SJCRH30 (cell line): ENCODE measurements around the gene CHST4. TPM values are rescaled to one million over a fixed set of nuclear protein-coding genes. Genes with fewer than 3 reads are reported as not detected.
"Not testable (repeated sequence)": the region's sequence is repeated elsewhere in the genome, so short reads cannot be mapped to it uniquely, and the experiment has no call there.

Source experiments
- DNase-seq, 2 experiments: peaks; one replicate each; pipeline ENCODE4 v3.0.0-alpha.2; 2015 to 2020
- H3K27ac ChIP-seq: fragments of 250-450 bp; sonication (Bioruptor Pico); 2 replicates; pipeline ENCODE4 v1.5.1; 2020; ENCODE audit warnings: mild to moderate bottlenecking, moderate library complexity
- H3K27me3 ChIP-seq: fragments of 250-450 bp; sonication (Bioruptor Pico); 2 replicates; pipeline ENCODE4 v1.5.1; 2020; ENCODE audit warnings: mild to moderate bottlenecking, moderate library complexity
- H3K36me3 ChIP-seq: fragments of 250-450 bp; sonication (Bioruptor Pico); 2 replicates; pipeline ENCODE4 v1.5.1; 2020; ENCODE audit warnings: mild to moderate bottlenecking, moderate library complexity
- H3K4me1 ChIP-seq: fragments of 250-450 bp; sonication (Bioruptor Pico); 2 replicates; pipeline ENCODE4 v1.5.1; 2020; ENCODE audit warnings: mild to moderate bottlenecking, moderate library complexity
- H3K4me3 ChIP-seq: fragments of 250-450 bp; sonication (Bioruptor Pico); 2 replicates; pipeline ENCODE4 v1.5.1; 2020; ENCODE audit warnings: mild to moderate bottlenecking, moderate library complexity
- H3K9me3 ChIP-seq: fragments of 250-450 bp; sonication (Bioruptor Pico); replicated peaks from 2 replicates; pipeline ENCODE4 v1.5.1; 2020; ENCODE audit warnings: mild to moderate bottlenecking, moderate library complexity
- total RNA-seq: library from RNA; depleted of rRNA; stranded (reverse); fragments of >200 nt; shearing (Covaris generic); gene quantifications from 2 replicates; pipeline ENCODE4 v1.2.3, GENCODE V29; 2014; rRNA removed

Gene CHST4
- total RNA-seq, 1 experiment from 2014 or later, result 0.61 TPM

- H3K36me3 ChIP-seq, result no peaks in the 10 kb centered on the region
- no peak for DNase-seq
- no peak overlapping the region for H3K4me3 ChIP-seq
- no peak overlapping the region for H3K27ac ChIP-seq
- H3K4me1 ChIP-seq, result no peaks in the 10 kb centered on the region
- H3K9me3 ChIP-seq, result no peaks in the 10 kb centered on the region
- H3K27me3 ChIP-seq, result no peaks in the 10 kb centered on the region
These were observed 46.4 kb downstream of the CHST4 start for GRCh38 chr16:71572497-71573116.

GRCh38 chr16:71573387-71574094, 47.3 kb downstream of the CHST4 start:
- Histone ChIP-seq H3K4me3 (no peak overlapping the region), H3K27ac (no peak overlapping the region), H3K27me3 (no peaks in the 10 kb centered on the region), H3K36me3 (no peaks in the 10 kb centered on the region), H3K9me3 (no peaks in the 10 kb centered on the region), H3K4me1 (no peaks in the 10 kb centered on the region)
- no peak for DNase-seq

- no peak overlapping the region for H3K4me3 ChIP-seq
- H3K27me3 ChIP-seq, result no peaks in the 10 kb centered on the region
- DNase-seq, result no peak
- H3K9me3 ChIP-seq, result no peaks in the 10 kb centered on the region
- no peak overlapping the region for H3K27ac ChIP-seq
- H3K36me3 ChIP-seq, result no peaks in the 10 kb centered on the region
- no peaks in the 10 kb centered on the region for H3K4me1 ChIP-seq
These were observed 48.5 kb downstream of the CHST4 start for GRCh38 chr16:71574702-71575101.

GRCh38 chr16:71576971-71577370, 50.7 kb downstream of the CHST4 start, which contains the start of gene TAT:
Gene TAT, minus strand, starts transcription at chr16:71577092. Its CDS starts 677 bp downstream, at chr16:71576415.
- Histone ChIP-seq H3K4me1 (no peaks in the 10 kb centered on the region), H3K27me3 (no peaks in the 10 kb centered on the region), H3K36me3 (no peaks in the 10 kb centered on the region), H3K27ac (no peak within 1 kb of the TSS), H3K9me3 (no peaks in the 10 kb centered on the region), H3K4me3 (no peak within 1 kb of the TSS)
- no peak for DNase-seq

GRCh38 chr16:71582553-71582848, 56.3 kb downstream of the CHST4 start:
- DNase-seq, H3K36me3 ChIP-seq, H3K27ac ChIP-seq, H3K27me3 ChIP-seq, H3K4me3 ChIP-seq, H3K4me1 ChIP-seq, H3K9me3 ChIP-seq: not testable (repeated sequence)

- no peak overlapping the region for H3K27ac ChIP-seq
- H3K36me3 ChIP-seq, result no peaks in the 10 kb centered on the region
- H3K4me3 ChIP-seq, result no peak overlapping the region
- no peaks in the 10 kb centered on the region for H3K9me3 ChIP-seq
- H3K4me1 ChIP-seq, result no peaks in the 10 kb centered on the region
- DNase-seq, result no peak
- no peaks in the 10 kb centered on the region for H3K27me3 ChIP-seq
These were observed 58.5 kb downstream of the CHST4 start for GRCh38 chr16:71584543-71585317.

- no peak overlapping the region for H3K4me3 ChIP-seq
- H3K27me3 ChIP-seq, result no peaks in the 10 kb centered on the region
- H3K9me3 ChIP-seq, result no peaks in the 10 kb centered on the region
- no peak for DNase-seq
- H3K36me3 ChIP-seq, result no peaks in the 10 kb centered on the region
- H3K27ac ChIP-seq, result no peak overlapping the region
- no peaks in the 10 kb centered on the region for H3K4me1 ChIP-seq
These were observed 59.1 kb downstream of the CHST4 start for GRCh38 chr16:71585318-71585703.

Other genes with a start within 250 kb of the CHST4 start
- gene CMTR2, start 237.0 kb upstream of the CHST4 start, total RNA-seq, result 21.1 and 21.2 TPM in 2 replicates
- not detected in 2 replicates for gene CALB2, start 167.7 kb upstream of the CHST4 start, total RNA-seq
- gene TLE7, start 84.4 kb upstream of the CHST4 start, total RNA-seq, result not detected in 2 replicates
- 4.4 and 6.2 TPM in 2 replicates for gene ZNF23, start 64.2 kb upstream of the CHST4 start, total RNA-seq
- 1.1 and 2.4 TPM in 2 replicates for gene ZNF19, start 37.1 kb upstream of the CHST4 start, total RNA-seq
- gene TAT, start 50.7 kb downstream of the CHST4 start, total RNA-seq, result not detected in 2 replicates
- 0.22 and 0.23 TPM in 2 replicates for gene MARVELD3, start 99.8 kb downstream of the CHST4 start, total RNA-seq
- gene PHLPP2, start 198.3 kb downstream of the CHST4 start, total RNA-seq, result 7.4 and 8.3 TPM in 2 replicates